Lung microvascular endothelial cell (primary cell): ENCODE data around the gene EMB. TPM values are rescaled to one million over a fixed set of nuclear protein-coding genes. Genes with fewer than 3 reads are reported as not detected.
"Not testable (repeated sequence)": the region's sequence is repeated elsewhere in the genome, so short reads cannot be mapped to it uniquely, and the experiment has no call there.

Experiments used
- DNase-seq, 2 donors: peaks; one replicate each; pipeline versions ENCODE4 v3.0.0 to v3.0.0-alpha.2; 2010; ENCODE audit warnings: low read depth in 2 of 2
- total RNA-seq: library from RNA; depleted of rRNA; stranded (reverse); fragments of >200 nt; gene quantifications from 2 replicates; pipeline ENCODE4 v1.2.1, GENCODE V29; 2014

EMB gene
- under 0.01 TPM in 2 replicates for total RNA-seq

DNA sequence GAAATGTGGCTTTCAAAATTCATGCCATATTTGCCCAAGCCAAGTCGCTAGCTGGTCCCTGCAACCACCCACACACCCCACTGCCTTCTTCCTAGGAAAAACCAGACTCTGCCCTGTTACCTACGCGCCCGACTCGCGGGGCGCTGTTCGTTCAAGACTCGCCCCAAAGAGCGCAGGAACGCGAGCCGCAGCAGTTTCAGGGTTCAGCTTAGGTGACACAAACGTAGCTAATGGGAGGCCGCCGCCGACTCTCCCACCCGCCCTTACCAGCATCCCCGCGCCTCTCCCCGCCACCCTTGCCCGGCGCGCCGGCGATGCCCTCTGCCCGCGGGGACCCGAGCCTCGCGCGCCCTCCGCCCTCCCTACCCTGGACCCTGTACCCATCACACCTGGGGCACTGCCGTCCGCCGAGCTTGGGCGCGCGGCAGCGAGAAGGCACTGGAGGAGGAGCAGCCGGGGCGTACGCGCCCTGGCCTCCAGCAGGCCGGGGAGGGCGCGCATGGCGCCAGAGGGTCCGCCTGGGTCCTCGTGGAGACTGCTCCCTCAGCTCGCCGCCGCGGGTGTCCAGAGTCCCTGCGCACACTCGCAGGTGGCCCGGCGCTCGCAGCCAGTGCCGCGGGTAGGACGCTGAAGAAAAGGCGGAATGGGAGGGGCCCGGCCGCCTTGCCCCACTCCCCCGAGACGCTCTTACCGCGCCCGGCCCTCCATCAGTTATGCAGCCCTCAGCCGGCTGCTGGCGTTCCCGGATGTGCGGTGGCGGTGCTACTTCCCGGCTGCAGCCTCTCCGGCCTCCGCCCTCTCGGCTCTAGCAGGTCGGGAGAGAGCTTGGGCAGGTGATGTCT, at the start of gene EMB:
EMB (minus strand) TSS at position 638 of the 842 bp plus-strand sequence; CDS start at position 501, 137 bp downstream.
- no peak for DNase-seq

DNA sequence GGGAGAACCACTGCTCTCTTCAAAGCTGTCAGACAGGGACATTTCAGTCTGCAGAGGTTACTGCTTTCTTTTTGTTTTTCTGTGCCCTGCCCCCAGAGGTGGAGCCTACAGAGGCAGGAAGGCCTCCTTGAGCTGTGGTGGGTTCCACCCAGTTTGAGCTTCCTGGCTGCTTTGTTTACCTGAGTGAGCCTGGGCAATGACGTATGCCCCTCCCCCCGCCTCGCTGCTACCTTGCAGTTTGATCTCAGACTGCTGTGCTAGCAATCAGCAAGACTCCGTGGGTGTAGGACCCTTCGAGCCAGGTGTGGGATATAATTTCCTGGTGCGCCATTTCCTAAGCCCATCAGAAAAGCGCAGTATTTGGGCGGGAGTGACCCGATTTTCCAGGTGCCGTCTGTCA, 48.4 kb upstream of the EMB start:
- not testable (repeated sequence) for DNase-seq

GRCh38 chr5:50478790-50479189, 37.7 kb upstream of the EMB start:
- DNase-seq, result not testable (repeated sequence)

DNA sequence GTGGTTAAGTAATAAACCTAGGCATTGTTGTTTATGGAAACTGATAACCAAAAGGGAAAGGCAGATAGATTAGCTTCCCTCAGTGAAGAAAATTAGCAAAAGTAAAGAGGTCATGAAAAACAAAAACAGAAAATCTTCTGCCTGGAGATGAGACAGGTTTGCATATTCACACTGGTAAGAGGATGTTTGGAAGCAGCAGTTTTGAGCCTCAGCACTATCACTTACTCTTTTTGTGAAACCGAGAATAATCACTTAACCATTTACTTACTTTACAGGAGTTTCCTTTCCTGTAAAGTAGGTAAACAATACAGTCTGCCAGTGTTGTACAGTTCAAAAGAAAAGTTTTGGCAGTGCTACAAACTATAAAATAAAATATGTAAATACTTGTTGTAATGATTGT, 35.5 kb upstream of the EMB start:
- DNase-seq, result no peak

DNA sequence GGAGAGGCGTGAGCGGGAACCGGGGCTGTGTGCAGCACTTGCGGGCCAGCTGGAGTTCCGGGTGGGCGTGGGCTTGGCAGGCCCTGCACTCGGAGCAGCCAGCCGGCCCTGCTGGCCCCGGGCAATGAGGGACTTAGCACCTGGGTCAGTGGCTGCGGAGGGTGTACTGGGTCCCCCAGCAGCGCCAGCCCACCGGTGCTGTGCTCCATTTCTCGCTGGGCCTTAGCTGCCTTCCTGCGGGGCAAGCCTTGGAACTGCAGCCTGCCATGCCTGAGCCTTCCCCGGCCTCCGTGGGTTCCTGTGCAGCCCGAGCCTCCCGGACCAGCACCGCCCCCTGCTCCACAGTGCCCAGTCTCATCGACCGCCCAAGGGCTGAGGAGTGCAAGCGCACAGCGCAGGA, 23.9 kb upstream of the EMB start:
- DNase-seq, result not testable (repeated sequence)

DNA sequence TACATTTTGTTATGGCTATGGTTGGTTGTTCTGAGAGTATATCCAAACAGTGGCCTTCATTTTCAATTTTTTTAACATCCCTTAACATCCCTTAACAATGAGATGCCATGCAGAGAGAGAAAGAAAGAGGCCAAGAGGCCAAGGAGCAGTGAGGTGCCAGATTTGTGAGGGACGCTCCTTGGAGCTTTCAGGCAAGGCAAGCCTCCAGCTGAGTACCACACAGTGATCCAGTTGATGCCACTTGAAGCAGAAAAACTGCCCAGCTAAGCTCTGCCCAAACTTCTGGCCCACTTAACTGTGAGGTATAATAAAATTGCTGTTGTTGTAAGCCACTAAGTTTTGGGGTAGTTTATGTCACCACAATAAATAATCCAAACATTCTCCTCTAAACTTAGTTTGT, 22.6 kb upstream of the EMB start:
- no peak for DNase-seq

DNA sequence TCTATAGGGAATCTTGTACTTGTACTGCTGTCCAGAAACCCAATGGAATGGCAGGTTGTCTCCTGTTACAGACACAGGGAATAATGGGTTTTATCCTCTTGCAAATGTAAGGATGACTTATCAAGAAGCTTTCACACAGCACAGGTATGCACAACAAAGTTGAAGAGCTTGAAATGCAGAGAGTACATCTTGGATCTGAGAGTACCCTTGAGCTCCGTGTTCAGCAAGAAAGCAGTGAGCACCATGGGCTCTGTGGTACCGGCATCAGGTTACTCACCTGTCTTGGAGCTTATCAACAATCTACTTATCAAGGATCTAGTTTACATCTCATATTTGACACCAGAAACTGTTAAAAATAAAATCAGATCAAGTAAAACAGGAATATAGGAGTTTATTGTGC, 22.0 kb upstream of the EMB start:
- DNase-seq, result no peak

DNA sequence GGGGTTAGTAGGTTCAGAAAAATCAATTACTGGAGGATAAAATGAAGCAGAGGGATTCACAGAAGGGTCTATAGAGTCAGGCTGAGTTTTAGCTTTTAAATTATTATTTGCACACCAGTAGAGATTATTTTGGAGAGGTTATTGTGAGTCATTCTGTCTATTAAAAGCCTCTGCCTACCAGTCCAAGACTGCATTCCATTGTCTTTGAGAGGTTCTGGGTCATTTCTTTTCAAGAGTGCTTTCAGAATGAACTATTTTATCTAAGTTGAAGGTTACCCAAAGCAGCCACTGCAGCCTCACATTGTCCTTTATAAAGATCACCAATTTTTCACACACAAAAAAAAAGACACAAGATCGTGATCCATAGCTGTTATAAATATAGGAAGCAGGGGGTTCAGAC, 21.5 kb upstream of the EMB start:
- DNase-seq, result not testable (repeated sequence)

GRCh38 chr5:50458372-50458771, 17.3 kb upstream of the EMB start:
- DNase-seq, result not testable (repeated sequence)

DNA sequence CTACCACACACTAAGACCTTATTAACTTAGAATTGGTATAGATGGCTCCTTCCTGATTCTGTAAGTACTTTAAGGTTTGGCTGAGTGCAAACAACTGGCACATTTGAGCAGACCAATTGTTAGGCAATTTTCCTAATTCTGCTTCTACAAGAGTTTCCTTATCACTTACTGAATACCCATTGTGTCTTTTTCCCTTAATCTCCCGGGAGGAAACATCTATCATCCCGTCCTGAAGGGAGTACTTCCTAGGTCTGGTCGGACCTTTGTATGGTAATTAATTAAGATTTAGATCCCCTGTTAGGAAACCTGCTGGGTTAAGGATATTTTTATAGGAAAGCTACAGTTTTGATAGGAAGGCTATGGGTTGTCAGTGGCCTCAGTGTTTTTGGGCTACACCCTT, 8.2 kb upstream of the EMB start:
- DNase-seq, result not testable (repeated sequence)

GRCh38 chr5:50447941-50448340, 6.9 kb upstream of the EMB start:
- no peak for DNase-seq

DNA sequence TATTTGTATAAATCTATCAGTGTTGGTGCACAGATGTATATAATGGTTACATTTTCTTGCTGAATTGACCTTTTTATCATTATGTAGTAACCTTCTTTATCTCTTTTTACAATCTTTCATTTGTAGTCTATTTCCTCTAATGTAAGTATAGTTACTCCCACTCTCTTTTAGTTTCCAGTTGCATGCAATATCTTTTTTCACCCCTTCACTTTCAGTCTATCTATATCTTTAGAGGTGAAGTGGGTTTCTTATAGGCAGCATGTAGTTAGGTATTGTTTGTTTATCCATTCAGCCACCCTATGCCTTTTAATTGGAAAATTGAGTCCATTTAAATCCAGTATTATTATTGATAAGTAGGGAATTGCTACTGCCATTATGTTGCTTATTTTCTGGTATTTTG, 6.1 kb upstream of the EMB start:
- no peak for DNase-seq

DNA sequence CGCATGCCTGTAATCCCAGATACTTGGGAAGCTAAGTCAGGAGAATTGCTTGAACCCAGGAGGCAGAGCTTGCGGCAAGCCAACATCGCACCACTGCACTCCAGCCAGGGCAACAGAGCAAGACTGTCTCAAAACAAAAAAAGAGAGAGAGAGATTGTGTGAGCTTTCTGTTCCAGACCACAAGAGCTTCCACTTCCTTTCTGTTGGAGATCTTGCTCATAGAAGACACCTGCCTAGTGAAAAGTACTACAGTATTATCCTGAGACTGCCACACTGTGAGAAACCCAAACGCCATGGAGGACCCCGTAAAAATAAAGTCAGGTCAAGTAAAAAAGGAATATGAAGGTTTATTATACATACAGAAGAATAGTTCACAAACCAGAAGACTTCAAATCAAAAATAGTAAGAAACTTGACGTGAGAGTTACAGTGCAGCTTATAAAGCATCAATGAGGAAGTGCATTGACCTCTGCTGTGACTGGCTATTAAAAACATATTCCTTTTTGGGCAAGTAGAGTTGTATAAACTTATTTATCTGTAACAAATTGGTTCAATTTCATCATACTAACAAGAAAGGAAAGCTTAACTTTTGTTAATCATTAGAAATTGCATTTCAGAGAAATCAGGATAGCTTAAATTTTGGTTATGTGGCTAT, 4.3 kb upstream of the EMB start:
- no peak for DNase-seq

- DNase-seq, result not testable (repeated sequence)
Measured at GRCh38 chr5:50442559-50443539, 1.8 kb upstream of the EMB start.

GRCh38 chr5:50441493-50441955, 436 bp upstream of the EMB start:
- DNase-seq, result no peak

GRCh38 chr5:50439221-50439620, 1.9 kb downstream of the EMB start:
- no peak for DNase-seq

GRCh38 chr5:50438060-50438459, 3.0 kb downstream of the EMB start:
- not testable (repeated sequence) for DNase-seq

DNA sequence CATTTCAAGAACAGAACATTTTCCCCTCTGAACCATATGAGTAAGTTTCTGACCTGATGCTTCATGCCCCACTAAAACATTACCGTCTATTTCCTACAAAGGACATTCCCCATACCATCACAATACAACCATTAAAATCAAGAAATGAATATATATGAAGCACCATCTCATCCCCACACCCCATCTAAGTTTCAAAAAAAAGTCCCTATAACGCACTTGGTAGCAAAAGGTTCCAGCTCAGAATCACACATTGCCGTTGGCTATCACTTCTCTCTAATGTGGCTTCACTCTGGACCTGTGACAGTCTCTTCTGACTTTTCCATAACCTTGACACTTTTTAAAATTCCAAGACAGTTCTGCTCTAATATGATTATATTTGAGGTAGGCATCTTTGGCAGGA, 5.9 kb downstream of the EMB start:
- no peak for DNase-seq

DNA sequence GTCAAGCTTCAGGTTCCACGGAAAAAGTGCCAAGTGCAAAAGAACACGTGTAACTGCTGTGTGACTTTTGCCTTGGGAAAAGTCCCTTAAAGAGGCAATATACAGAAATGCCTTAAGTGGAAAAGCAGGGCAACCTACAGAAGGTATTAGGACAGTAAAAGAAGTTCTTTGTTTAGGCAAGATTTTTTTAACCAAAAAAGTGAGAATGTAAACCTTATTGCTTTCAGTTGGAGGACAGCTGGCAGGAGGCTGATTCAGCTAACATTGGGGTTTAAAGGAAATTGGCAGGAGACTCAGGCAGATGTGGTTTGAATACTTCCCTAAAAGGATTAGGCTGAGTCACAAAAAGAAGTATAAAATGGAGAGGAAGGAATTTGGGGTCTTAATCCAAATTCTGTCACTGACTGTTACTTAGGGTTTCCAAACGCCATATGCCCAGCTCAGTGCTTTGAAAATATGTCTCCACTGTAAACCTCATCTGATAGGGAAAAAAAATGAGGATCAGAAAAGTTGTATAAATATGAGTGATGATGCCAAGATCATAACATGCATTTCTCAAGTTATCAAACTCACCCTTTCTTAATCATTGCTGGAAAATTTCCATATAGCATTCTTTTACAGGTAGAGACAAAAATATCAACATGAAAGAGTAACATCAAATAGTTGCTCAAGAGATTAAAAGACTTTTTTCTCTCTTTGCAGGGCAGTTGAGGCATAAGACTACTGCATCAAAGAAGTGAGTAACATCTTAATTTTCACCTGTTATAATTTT, 9.8 kb downstream of the EMB start:
- DNase-seq, result not testable (repeated sequence)

GRCh38 chr5:50423100-50423799, 17.8 kb downstream of the EMB start:
- DNase-seq, result not testable (repeated sequence)
